HepG2 (cell line): Measurements from ENCODE around the gene SLCO2A1. TPM values are rescaled to one million over a fixed set of nuclear protein-coding genes. Genes with fewer than 3 reads are reported as not detected.

Experiments
- ATAC-seq: fragments of 200-7000 bp; cut with Tn5 transposase; 3 replicates; pipeline ENCODE4 v1.9.1; 2020; ENCODE audit warnings: mild to moderate bottlenecking, moderate library complexity
- BruUV-seq: library from RNA; stranded (reverse); fragments of 400-500 nt; replicated peaks from 2 replicates; lab custom pipeline; 2021; lab: Mats Ljungman, UMichigan
- CTCF ChIA-PET: fragments of 300-600 bp; formaldehyde crosslinking; extraction: SDS; loops from one replicate; lab custom pipeline; 2021; ENCODE audit warnings: low total read pairs, inconsistent platforms, low intra/inter-chr PET ratio; lab: Yijun Ruan, JAX
- POLR2A ChIA-PET: fragments of 350-600 bp; sonication (Branson Sonifier 250); formaldehyde crosslinking; loops from one replicate; lab custom pipeline; 2020; ENCODE audit warnings: antibody characterized with exemption, inconsistent platforms; lab: Yijun Ruan, JAX
- DNase-seq: peaks from one replicate; pipeline ENCODE4 v3.0.0-alpha.2; 2015; ENCODE audit warnings: low spot score
- FAIRE-seq: peaks from 3 replicates; lab custom pipeline; 2011; peaks lifted over from hg19 to GRCh38; lab: Jason Lieb, UNC
- H2AFZ ChIP-seq: one replicate; pipeline ENCODE4 v1.6.1; 2011; ENCODE audit warnings: low read length, inconsistent platforms
- H3K27ac ChIP-seq: fragments of 300-600 bp; 3 replicates; pipeline ENCODE4 v1.8.0; 2011; ENCODE audit warnings: mixed run types, mild to moderate bottlenecking, mixed read lengths, low read length, inconsistent platforms; ENCODE audit not compliant: insufficient read depth; ENCODE audit errors: extremely low read length
- H3K27me3 ChIP-seq, 2 experiments: fragments of 200-600 bp in 1 of 2; 2 replicates in 1 of 2; 3 replicates in 1 of 2; pipeline versions ENCODE4 v1.6.0 to v1.8.0; 2011; ENCODE audit warnings: low read length in 2 of 2, mild to moderate bottlenecking in 2 of 2, moderate library complexity in 2 of 2, inconsistent platforms in 1 of 2; ENCODE audit not compliant: insufficient read depth in 2 of 2, control insufficient read depth in 1 of 2
- H3K36me3 ChIP-seq, 2 experiments: fragments of 200-600 bp in 1 of 2; replicated peaks in 1 of 2; 2 replicates in 1 of 2; 3 replicates in 1 of 2; pipeline versions ENCODE4 v1.5.1 to v1.8.0; 2011; ENCODE audit warnings: low read length in 2 of 2, inconsistent platforms in 1 of 2; ENCODE audit not compliant: insufficient read depth in 2 of 2, control insufficient read depth in 1 of 2
- H3K4me1 ChIP-seq: 2 replicates; pipeline ENCODE4 v1.5.1; 2012; ENCODE audit warnings: low read length, inconsistent platforms; ENCODE audit not compliant: insufficient read depth
- H3K4me2 ChIP-seq: 2 replicates; pipeline ENCODE4 v1.6.0; 2011; ENCODE audit warnings: low read depth, low read length, inconsistent platforms
- H3K4me3 ChIP-seq, 3 experiments: fragments of 200-600 bp in 1 of 3; sonication (generic), shearing (Covaris generic) in 1 of 3; replicated peaks in 1 of 3; 2 replicates each; pipeline ENCODE4 v1.5.1; 2011 to 2016; ENCODE audit warnings: low read length in 3 of 3, inconsistent platforms in 2 of 3, low read depth in 2 of 3, mild to moderate bottlenecking in 2 of 3, control low read depth in 1 of 3, mixed read lengths in 1 of 3; ENCODE audit not compliant: insufficient read depth in 1 of 3
- H3K79me2 ChIP-seq: one replicate; pipeline ENCODE4 v1.6.1; 2011; ENCODE audit warnings: low read length, inconsistent platforms; ENCODE audit not compliant: insufficient read depth
- H3K9ac ChIP-seq: 2 replicates; pipeline ENCODE4 v1.6.0; 2011; ENCODE audit warnings: mild to moderate bottlenecking, low read depth, low read length, inconsistent platforms; ENCODE audit not compliant: insufficient read depth
- H3K9me3 ChIP-seq: 2 replicates; pipeline ENCODE4 v1.5.1; 2012; ENCODE audit warnings: mild to moderate bottlenecking, low read length
- H4K20me1 ChIP-seq: 2 replicates; pipeline ENCODE4 v1.6.0; 2011; ENCODE audit warnings: inconsistent platforms, mild to moderate bottlenecking, low read length, moderate library complexity; ENCODE audit not compliant: insufficient read depth
- AGO2 ChIP-seq: fragments of 200-400 bp; formaldehyde crosslinking; optimal IDR thresholded peaks from 2 replicates; pipeline ENCODE3; 2017; ENCODE audit warnings: mild to moderate bottlenecking, low read depth, low read length, moderate library complexity
- ATAD3A ChIP-seq: sonication (generic); formaldehyde crosslinking; IDR thresholded peaks from 2 replicates; pipeline ENCODE4 v1.4.0; 2020; ENCODE audit warnings: missing genetic modification reagents
- HDAC2 ChIP-seq: sonication (generic); formaldehyde crosslinking; IDR thresholded peaks from 2 replicates; pipeline ENCODE4 v1.4.0; 2020; ENCODE audit warnings: missing genetic modification reagents
- HIC2 ChIP-seq: sonication (generic); formaldehyde crosslinking; IDR thresholded peaks from 2 replicates; pipeline ENCODE4 v1.9.0; 2022; ENCODE audit warnings: low read depth, missing genetic modification reagents
- HMGXB4 ChIP-seq, 2 experiments: sonication (generic) in 1 of 2; formaldehyde crosslinking in 1 of 2; IDR thresholded peaks; 2 replicates each; pipeline versions ENCODE4 v1.4.0 to v1.6.1; 2018 to 2020; ENCODE audit warnings: missing genetic modification reagents in 2 of 2, borderline replicate concordance in 1 of 2, low read depth in 1 of 2, mild to moderate bottlenecking in 1 of 2, missing biosample characterization in 1 of 2
- HNF4G ChIP-seq, 2 experiments: sonication (generic) in 1 of 2; formaldehyde crosslinking in 1 of 2; IDR thresholded peaks; 2 replicates each; pipeline versions ENCODE4 v1.4.0 to v1.6.1; 2011 to 2020; ENCODE audit warnings: borderline replicate concordance in 2 of 2, low read depth in 2 of 2, mild to moderate bottlenecking in 2 of 2, low read length in 1 of 2, missing genetic modification reagents in 1 of 2, moderate library complexity in 1 of 2
- PBX3 ChIP-seq: sonication (generic); formaldehyde crosslinking; IDR thresholded peaks from 2 replicates; pipeline ENCODE4 v1.8.1; 2023; ENCODE audit warnings: missing genetic modification reagents, inconsistent platforms, borderline replicate concordance
- RARA ChIP-seq: IDR thresholded peaks from 2 replicates; pipeline ENCODE4 v1.6.1; 2016; ENCODE audit warnings: missing genetic modification reagents, missing compliant biosample characterization
- SOX5 ChIP-seq: IDR thresholded peaks from 2 replicates; pipeline ENCODE4 v1.6.1; 2016; ENCODE audit warnings: borderline replicate concordance
- ZFP36L1 ChIP-seq: sonication (generic); formaldehyde crosslinking; IDR thresholded peaks from 2 replicates; pipeline ENCODE4 v1.8.0; 2022; ENCODE audit warnings: mild to moderate bottlenecking, missing genetic modification reagents, moderate library complexity
- ZFY ChIP-seq: sonication (generic); formaldehyde crosslinking; IDR thresholded peaks from 2 replicates; pipeline ENCODE4 v1.4.0; 2020; ENCODE audit warnings: missing genetic modification reagents
- ZNF234 ChIP-seq: sonication (generic); formaldehyde crosslinking; conservative IDR thresholded peaks from 2 replicates; pipeline ENCODE4 v1.5.1; 2020; ENCODE audit warnings: mild to moderate bottlenecking, missing genetic modification reagents
- ZNF343 ChIP-seq: sonication (generic); formaldehyde crosslinking; IDR thresholded peaks from 2 replicates; pipeline ENCODE4 v1.4.0; 2020; ENCODE audit warnings: mild to moderate bottlenecking, missing genetic modification reagents
- ZNF350 ChIP-seq: sonication (generic); formaldehyde crosslinking; IDR thresholded peaks from 2 replicates; pipeline ENCODE4 v1.4.0; 2020; ENCODE audit warnings: mild to moderate bottlenecking, low read depth, missing genetic modification reagents, borderline replicate concordance
- ZNF383 ChIP-seq: sonication (generic); formaldehyde crosslinking; IDR thresholded peaks from 2 replicates; pipeline ENCODE4 v1.4.0; 2020; ENCODE audit warnings: missing genetic modification reagents, mild to moderate bottlenecking, borderline replicate concordance
- ZNF446 ChIP-seq: sonication (generic); formaldehyde crosslinking; IDR thresholded peaks from 2 replicates; pipeline ENCODE4 v1.5.0; 2020; ENCODE audit warnings: mild to moderate bottlenecking, missing genetic modification reagents
- ZNF567 ChIP-seq: sonication (generic); formaldehyde crosslinking; IDR thresholded peaks from 2 replicates; pipeline ENCODE4 v1.8.1; 2023; ENCODE audit warnings: mild to moderate bottlenecking, missing genetic modification reagents, borderline replicate concordance
- ZNF589 ChIP-seq: sonication (generic); formaldehyde crosslinking; conservative IDR thresholded peaks from 2 replicates; pipeline ENCODE4 v1.8.0; 2022; ENCODE audit warnings: mild to moderate bottlenecking, moderate library complexity, missing genetic modification reagents
- ZNF619 ChIP-seq: sonication (generic); formaldehyde crosslinking; IDR thresholded peaks from 2 replicates; pipeline ENCODE4 v1.4.0; 2020; ENCODE audit warnings: mild to moderate bottlenecking, missing genetic modification reagents
- WGBS: methylation state at CpG from one replicate; pipeline ENCODE4 v1.1.6; 2017; ENCODE audit warnings: low lambda C conversion rate; 5-methylcytosine and 5-hydroxymethylcytosine counted together
- in situ Hi-C: cut with HindIII; loops from 2 replicates; pipeline ENCODE4 v1.10.0; 2017; ENCODE audit warnings: low pct_unique_long_range_greater_than_20kb; ENCODE audit not compliant: extremely low pct_ligation_motif_present
- intact Hi-C: fragments of 100-400 bp; cut with micrococcal nuclease; formaldehyde crosslinking; loops from one replicate; pipeline ENCODE4 v1.10.0; 2022; ENCODE audit not compliant: unreplicated experiment
- polyA plus RNA-seq, 8 experiments: library from polyadenylated mRNA; depleted of rRNA in 3 of 8; stranded (reverse) in 7 of 8; unstranded in 1 of 8; fragments of >200 nt; fragmentation: Illumina TruSeq in 4 of 8; extraction: Trizol in 4 of 8; gene quantifications; 2 replicates each; pipeline versions ENCODE4 v1.2.1 to v1.2.3, GENCODE V29; 2011 to 2016; ENCODE audit warnings: low read depth in 4 of 8, missing spikeins in 1 of 8, mixed read lengths in 1 of 8; ENCODE audit not compliant: insufficient read depth in 1 of 8
- total RNA-seq, 5 experiments: library from RNA; depleted of rRNA; stranded (reverse); fragments of >200 nt; fragmentation: Illumina TruSeq; extraction: Trizol; gene quantifications; 2 replicates each; pipeline ENCODE4 v1.2.3, GENCODE V29; 2016; ENCODE audit warnings: low read depth in 1 of 5

The SLCO2A1 gene
- total and polyA plus RNA-seq, 2 of the 13 experiments (the other 11 are each of a cell fraction or from before 2014, with no cell fraction given), result 0.04 TPM; not detected in 1

GRCh38 chr3:133890037-133890436, 139.7 kb downstream of the SLCO2A1 start (continued):
- no peak for TF ChIP-seq SOX5 (CRISPR knock-in tag)
- TF ChIP-seq RARA (CRISPR knock-in tag), result no peak
- TF ChIP-seq ZNF567 (CRISPR knock-in tag), result no peak
- TF ChIP-seq ATAD3A, result no peak
- TF ChIP-seq HDAC2 (CRISPR knock-in tag), result no peak
- no peak for TF ChIP-seq ZFP36L1 (CRISPR knock-in tag)
- TF ChIP-seq AGO2, result no peak
- TF ChIP-seq ZNF589, result no peak
- TF ChIP-seq ZNF350 (CRISPR knock-in tag), result no peak

GRCh38 chr3:133888726-133889340, 140.9 kb downstream of the SLCO2A1 start:
- Histone ChIP-seq H2AFZ (no peak overlapping the region), H3K27ac (no peak overlapping the region), H3K36me3 (no peaks in the 10 kb centered on the region), H3K9ac (no peak overlapping the region), H4K20me1 (no peaks in the 10 kb centered on the region), H3K4me1 (no peaks in the 10 kb centered on the region), H3K79me2 (no peaks in the 10 kb centered on the region), H3K27me3 (peaks cover 4 to 42% of the 10 kb centered on the region in 2 experiments; a peak in 4 of 5 replicates), H3K9me3 (no peaks in the 10 kb centered on the region), H3K4me3 (no peak overlapping the region), H3K4me2 (no peak overlapping the region)
- POLR2A ChIA-PET, result no interaction called here
- no peak for DNase-seq
- CTCF ChIA-PET, result no interaction called here
- no peak for ATAC-seq
- 8% methylated on average over 9 of the region's 9 CpGs for WGBS
- FAIRE-seq, result no peak
- intact Hi-C loops (no loop called here), in situ Hi-C loops (no loop called here)
- BruUV-seq, result no TSS peak
- no peak for TF ChIP-seq ZNF234
- no peak for TF ChIP-seq HNF4G (IDR thresholded peaks at IDR 0.05; ENCODE audit: borderline replicate concordance, low read depth, low read length)
- TF ChIP-seq HNF4G (CRISPR knock-in tag; IDR thresholded peaks at IDR 0.05; ENCODE audit: borderline replicate concordance, low read depth), result no peak
- TF ChIP-seq HMGXB4 (CRISPR knock-in tag; IDR thresholded peaks at IDR 0.05; ENCODE audit: borderline replicate concordance in 1 of 2, low read depth in 1 of 2), result no peak
- TF ChIP-seq ZNF343, result no peak
- no peak for TF ChIP-seq ZFY (CRISPR knock-in tag)
- no peak for TF ChIP-seq HIC2
- TF ChIP-seq ZNF446 (CRISPR knock-in tag), result no peak
- no peak for TF ChIP-seq PBX3
- no peak for TF ChIP-seq ZNF619
- no peak for TF ChIP-seq ZNF383
